ENCODE measurements around the gene REEP6.
"Not testable (repeated sequence)": the region's sequence is repeated elsewhere in the genome, so short reads cannot be mapped to it uniquely, and the experiment has no call there.

The REEP6 gene

GRCh38 chr19:1526979-1527649 is 36.1 kb downstream of the REEP6 start:
- H3K4me1 ChIP-seq (ENCODE audit: control insufficient read depth, insufficient read depth, low read length) = no peaks in the 10 kb centered on the region
- 82 to 83% methylated on average over 18 of the region's 18 CpGs for WGBS, 2 experiments
- H3K27ac ChIP-seq (ENCODE audit: insufficient read depth, low read depth, low read length, poor library complexity, severe bottlenecking) = no peak overlapping the region
- no peak overlapping the region for H3K4me3 ChIP-seq (ENCODE audit: insufficient read depth, low read depth, low read length)
- no peaks in the 10 kb centered on the region for H3K36me3 ChIP-seq (ENCODE audit: control insufficient read depth, insufficient read depth, low read length)
- H3K27me3 ChIP-seq (ENCODE audit: control insufficient read depth, insufficient read depth, low read length, poor library complexity, severe bottlenecking) = peaks cover 49% of the 10 kb centered on the region
- H3K9me3 ChIP-seq (ENCODE audit: control insufficient read depth, low read length) = no peaks in the 10 kb centered on the region

- peaks cover 42% of the 10 kb centered on the region for H3K27me3 ChIP-seq (ENCODE audit: control insufficient read depth, insufficient read depth, low read length, poor library complexity, severe bottlenecking)
These were observed 36.8 kb downstream of the REEP6 start for GRCh38 chr19:1527650-1528309.

GRCh38 chr19:1528596-1529429 is 37.8 kb downstream of the REEP6 start:
- no peak overlapping the region for H3K4me3 ChIP-seq (ENCODE audit: insufficient read depth, low read depth, low read length)
- no peaks in the 10 kb centered on the region for H3K36me3 ChIP-seq (ENCODE audit: control insufficient read depth, insufficient read depth, low read length)
- H3K9me3 ChIP-seq (ENCODE audit: control insufficient read depth, low read length) = no peaks in the 10 kb centered on the region
- H3K27ac ChIP-seq (ENCODE audit: insufficient read depth, low read depth, low read length, poor library complexity, severe bottlenecking) = no peak overlapping the region
- peaks cover 32% of the 10 kb centered on the region for H3K27me3 ChIP-seq (ENCODE audit: control insufficient read depth, insufficient read depth, low read length, poor library complexity, severe bottlenecking)
- no peaks in the 10 kb centered on the region for H3K4me1 ChIP-seq (ENCODE audit: control insufficient read depth, insufficient read depth, low read length)
- 90 to 92% methylated on average over 21 of the region's 23 CpGs for WGBS, 2 experiments

More at GRCh38 chr19:1527650-1528309, 36.8 kb downstream of the REEP6 start:
- no peaks in the 10 kb centered on the region for H3K9me3 ChIP-seq (ENCODE audit: control insufficient read depth, low read length)
- H3K36me3 ChIP-seq (ENCODE audit: control insufficient read depth, insufficient read depth, low read length) = no peaks in the 10 kb centered on the region
- WGBS, 2 experiments = 82 to 83% methylated on average over 27 of the region's 27 CpGs
- no peaks in the 10 kb centered on the region for H3K4me1 ChIP-seq (ENCODE audit: control insufficient read depth, insufficient read depth, low read length)
- H3K4me3 ChIP-seq (ENCODE audit: insufficient read depth, low read depth, low read length) = no peak overlapping the region
- no peak overlapping the region for H3K27ac ChIP-seq (ENCODE audit: insufficient read depth, low read depth, low read length, poor library complexity, severe bottlenecking)

- no peak overlapping the region for H3K4me3 ChIP-seq (ENCODE audit: insufficient read depth, low read depth, low read length)
- H3K4me1 ChIP-seq (ENCODE audit: control insufficient read depth, insufficient read depth, low read length) = no peaks in the 10 kb centered on the region
- no peak overlapping the region for H3K27ac ChIP-seq (ENCODE audit: insufficient read depth, low read depth, low read length, poor library complexity, severe bottlenecking)
- peaks cover 26% of the 10 kb centered on the region for H3K27me3 ChIP-seq (ENCODE audit: control insufficient read depth, insufficient read depth, low read length, poor library complexity, severe bottlenecking)
- WGBS, 2 experiments = 83 to 84% methylated on average over 16 of the region's 16 CpGs
- no peaks in the 10 kb centered on the region for H3K9me3 ChIP-seq (ENCODE audit: control insufficient read depth, low read length)
- H3K36me3 ChIP-seq (ENCODE audit: control insufficient read depth, insufficient read depth, low read length) = no peaks in the 10 kb centered on the region
These were observed 38.4 kb downstream of the REEP6 start for GRCh38 chr19:1529430-1529816.

GRCh38 chr19:1530856-1531255 is 39.9 kb downstream of the REEP6 start:
- WGBS, 2 experiments = 88 to 90% methylated on average over 11 of the region's 11 CpGs
- not testable (repeated sequence) for H3K4me1 ChIP-seq (ENCODE audit: control insufficient read depth, insufficient read depth, low read length)

GRCh38 chr19:1531587-1531986 is 40.6 kb downstream of the REEP6 start:
- no peaks in the 10 kb centered on the region for H3K4me1 ChIP-seq (ENCODE audit: control insufficient read depth, insufficient read depth, low read length)
- H3K36me3 ChIP-seq (ENCODE audit: control insufficient read depth, insufficient read depth, low read length) = no peaks in the 10 kb centered on the region
- H3K4me3 ChIP-seq (ENCODE audit: insufficient read depth, low read depth, low read length) = no peak overlapping the region
- peaks cover 4% of the 10 kb centered on the region for H3K27me3 ChIP-seq (ENCODE audit: control insufficient read depth, insufficient read depth, low read length, poor library complexity, severe bottlenecking)
- 88 to 89% methylated on average over 11 of the region's 11 CpGs for WGBS, 2 experiments
- H3K27ac ChIP-seq (ENCODE audit: insufficient read depth, low read depth, low read length, poor library complexity, severe bottlenecking) = no peak overlapping the region
- no peaks in the 10 kb centered on the region for H3K9me3 ChIP-seq (ENCODE audit: control insufficient read depth, low read length)

More at GRCh38 chr19:1530856-1531255, 39.9 kb downstream of the REEP6 start:
- not testable (repeated sequence) for H3K27ac ChIP-seq (ENCODE audit: insufficient read depth, low read depth, low read length, poor library complexity, severe bottlenecking); H3K9me3 ChIP-seq (ENCODE audit: control insufficient read depth, low read length); H3K4me3 ChIP-seq (ENCODE audit: insufficient read depth, low read depth, low read length); H3K36me3 ChIP-seq (ENCODE audit: control insufficient read depth, insufficient read depth, low read length)
- peaks cover 12% of the 10 kb centered on the region for H3K27me3 ChIP-seq (ENCODE audit: control insufficient read depth, insufficient read depth, low read length, poor library complexity, severe bottlenecking)

GRCh38 chr19:1532003-1532402 is 41.0 kb downstream of the REEP6 start:
- Histone ChIP-seq H3K27ac (ENCODE audit: insufficient read depth, low read depth, low read length, poor library complexity, severe bottlenecking) (no peak overlapping the region), H3K4me1 (ENCODE audit: control insufficient read depth, insufficient read depth, low read length) (no peaks in the 10 kb centered on the region), H3K27me3 (ENCODE audit: control insufficient read depth, insufficient read depth, low read length, poor library complexity, severe bottlenecking) (peaks cover under 1% of the 10 kb centered on the region), H3K4me3 (ENCODE audit: insufficient read depth, low read depth, low read length) (no peak overlapping the region), H3K36me3 (ENCODE audit: control insufficient read depth, insufficient read depth, low read length) (no peaks in the 10 kb centered on the region), H3K9me3 (ENCODE audit: control insufficient read depth, low read length) (no peaks in the 10 kb centered on the region)
- 82 to 90% methylated on average over 9 of the region's 9 CpGs for WGBS, 2 experiments

- Histone ChIP-seq H3K9me3 (ENCODE audit: control insufficient read depth, low read length) (no peaks in the 10 kb centered on the region), H3K4me1 (ENCODE audit: control insufficient read depth, insufficient read depth, low read length) (no peaks in the 10 kb centered on the region), H3K36me3 (ENCODE audit: control insufficient read depth, insufficient read depth, low read length) (no peaks in the 10 kb centered on the region), H3K27me3 (ENCODE audit: control insufficient read depth, insufficient read depth, low read length, poor library complexity, severe bottlenecking) (no peaks in the 10 kb centered on the region), H3K27ac (ENCODE audit: insufficient read depth, low read depth, low read length, poor library complexity, severe bottlenecking) (no peak overlapping the region), H3K4me3 (ENCODE audit: insufficient read depth, low read depth, low read length) (no peak overlapping the region)
- WGBS, 2 experiments = 87 to 89% methylated on average over 23 of the region's 23 CpGs
These were observed 42.6 kb downstream of the REEP6 start for GRCh38 chr19:1533510-1534150.

GRCh38 chr19:1534972-1535371 is 44.0 kb downstream of the REEP6 start:
- no peak overlapping the region for H3K4me3 ChIP-seq (ENCODE audit: insufficient read depth, low read depth, low read length)
- H3K36me3 ChIP-seq (ENCODE audit: control insufficient read depth, insufficient read depth, low read length) = no peaks in the 10 kb centered on the region
- no peak overlapping the region for H3K27ac ChIP-seq (ENCODE audit: insufficient read depth, low read depth, low read length, poor library complexity, severe bottlenecking)
- no peaks in the 10 kb centered on the region for H3K4me1 ChIP-seq (ENCODE audit: control insufficient read depth, insufficient read depth, low read length)
- WGBS, 2 experiments = 85 to 86% methylated on average over 14 of the region's 14 CpGs
- H3K27me3 ChIP-seq (ENCODE audit: control insufficient read depth, insufficient read depth, low read length, poor library complexity, severe bottlenecking) = no peaks in the 10 kb centered on the region
- no peaks in the 10 kb centered on the region for H3K9me3 ChIP-seq (ENCODE audit: control insufficient read depth, low read length)

- H3K27me3 ChIP-seq (ENCODE audit: control insufficient read depth, insufficient read depth, low read length, poor library complexity, severe bottlenecking); H3K9me3 ChIP-seq (ENCODE audit: control insufficient read depth, low read length); H3K36me3 ChIP-seq (ENCODE audit: control insufficient read depth, insufficient read depth, low read length); H3K4me3 ChIP-seq (ENCODE audit: insufficient read depth, low read depth, low read length); H3K4me1 ChIP-seq (ENCODE audit: control insufficient read depth, insufficient read depth, low read length); H3K27ac ChIP-seq (ENCODE audit: insufficient read depth, low read depth, low read length, poor library complexity, severe bottlenecking): not testable (repeated sequence)
- WGBS, 2 experiments = 92 to 93% methylated on average over 7 of the region's 7 CpGs
These were observed 44.7 kb downstream of the REEP6 start for GRCh38 chr19:1535699-1536098.

All from ectodermal cell (in vitro differentiated cells).